Endothelial cell of umbilical vein (primary cell): ENCODE measurements around the gene B3GAT2. TPM values are rescaled to one million over a fixed set of nuclear protein-coding genes. Genes with fewer than 3 reads are reported as not detected.

Experiments used
- BruUV-seq: library from RNA; stranded (reverse); fragments of 400-500 nt; replicated peaks from 2 replicates; lab custom pipeline; 2021; lab: Mats Ljungman, UMichigan
- CTCF ChIA-PET: fragments of 300-600, 350-600 bp; sonication (Branson Sonifier 250); formaldehyde crosslinking; loops from one replicate; lab custom pipeline; 2021; ENCODE audit warnings: antibody characterized with exemption, inconsistent platforms; lab: Charles Lee
- POLR2A ChIA-PET: fragments of 300-600, 350-600 bp; sonication (Branson Sonifier 250); formaldehyde crosslinking; loops from one replicate; lab custom pipeline; 2021; ENCODE audit warnings: antibody characterized with exemption, inconsistent platforms; lab: Charles Lee
- DNase-seq: peaks from one replicate; pipeline ENCODE4 v3.0.0-alpha.2; 2011; ENCODE audit warnings: low read depth, low spot score
- FAIRE-seq: peaks from 2 replicates; lab custom pipeline; 2011; peaks lifted over from hg19 to GRCh38; lab: Jason Lieb, UNC
- H2AFZ ChIP-seq: 2 replicates; pipeline ENCODE4 v1.6.0; 2012; ENCODE audit warnings: low read depth, low read length, control low read depth, inconsistent platforms
- H3K27ac ChIP-seq: 2 replicates; pipeline ENCODE4 v1.5.1; 2011; ENCODE audit warnings: low read depth, mild to moderate bottlenecking, control low read depth, low read length, moderate library complexity; ENCODE audit not compliant: insufficient read depth
- H3K27me3 ChIP-seq, 2 experiments: 2 replicates each; pipeline versions ENCODE4 v1.6.0 to v1.6.1; 2011; ENCODE audit warnings: low read length in 2 of 2, mixed read lengths in 1 of 2; ENCODE audit not compliant: control insufficient read depth in 2 of 2, insufficient read depth in 2 of 2
- H3K36me3 ChIP-seq, 2 experiments: 2 replicates in 1 of 2; 3 replicates in 1 of 2; pipeline ENCODE4 v1.5.1; 2011; ENCODE audit warnings: low read length in 2 of 2, mild to moderate bottlenecking in 1 of 2, moderate library complexity in 1 of 2; ENCODE audit not compliant: control insufficient read depth in 2 of 2, insufficient read depth in 2 of 2; ENCODE audit errors: extremely low read depth in 1 of 2
- H3K4me1 ChIP-seq: 3 replicates; pipeline ENCODE4 v1.5.1; 2011; ENCODE audit warnings: mild to moderate bottlenecking, low read length; ENCODE audit not compliant: control insufficient read depth, insufficient read depth; ENCODE audit errors: extremely low read depth
- H3K4me2 ChIP-seq: 2 replicates; pipeline ENCODE4 v1.6.1; 2011; ENCODE audit warnings: low read length, control low read depth, mixed read lengths; ENCODE audit not compliant: insufficient read depth
- H3K4me3 ChIP-seq, 3 experiments: fragments of 200-600 bp in 1 of 3; sonication (generic), shearing (Covaris generic) in 1 of 3; replicated peaks in 1 of 3; 2 replicates each; pipeline ENCODE4 v1.5.1; 2011 to 2016; ENCODE audit warnings: control low read depth in 3 of 3, low read length in 3 of 3, mild to moderate bottlenecking in 2 of 3, inconsistent platforms in 1 of 3, low read depth in 1 of 3, moderate library complexity in 1 of 3; ENCODE audit not compliant: insufficient read depth in 1 of 3
- H3K79me2 ChIP-seq: 2 replicates; pipeline ENCODE4 v1.6.0; 2012; ENCODE audit warnings: low read length, inconsistent platforms; ENCODE audit not compliant: control insufficient read depth, insufficient read depth
- H3K9ac ChIP-seq: replicated peaks from 2 replicates; pipeline ENCODE3; 2011; ENCODE audit warnings: low read length, control low read depth; ENCODE audit not compliant: insufficient read depth; ENCODE audit errors: extremely low read depth
- H3K9me1 ChIP-seq: replicated peaks from 3 replicates; pipeline ENCODE4 v1.6.0; 2011; ENCODE audit warnings: mild to moderate bottlenecking, low read length; ENCODE audit not compliant: control insufficient read depth, insufficient read depth; ENCODE audit errors: extremely low read depth
- H3K9me3 ChIP-seq: replicated peaks from 2 replicates; pipeline ENCODE4 v1.5.1; 2012; ENCODE audit warnings: low read length, inconsistent platforms; ENCODE audit not compliant: control insufficient read depth, insufficient read depth
- H4K20me1 ChIP-seq: replicated peaks from 2 replicates; pipeline ENCODE3; 2011; ENCODE audit warnings: mild to moderate bottlenecking, low read length; ENCODE audit not compliant: control insufficient read depth, insufficient read depth; ENCODE audit errors: extremely low read depth
- EZH2 ChIP-seq: IDR thresholded peaks from 2 replicates; pipeline ENCODE4 v1.6.1; 2012; ENCODE audit warnings: borderline replicate concordance, low read depth, mild to moderate bottlenecking, moderate library complexity, low read length, inconsistent platforms; ENCODE audit not compliant: severe bottlenecking
- FOS ChIP-seq: IDR thresholded peaks from 2 replicates; pipeline ENCODE4 v1.6.1; 2011; ENCODE audit warnings: mild to moderate bottlenecking, low read length, moderate library complexity, borderline replicate concordance; ENCODE audit not compliant: insufficient read depth
- GATA2 ChIP-seq: IDR thresholded peaks from 2 replicates; pipeline ENCODE4 v1.7.0; 2011; ENCODE audit warnings: low read depth, mild to moderate bottlenecking, moderate library complexity, mixed read lengths, low read length; ENCODE audit not compliant: insufficient read length, insufficient read depth
- JUN ChIP-seq: IDR thresholded peaks from 2 replicates; pipeline ENCODE4 v1.6.1; 2011; ENCODE audit warnings: borderline replicate concordance, low read depth; ENCODE audit not compliant: insufficient read length, insufficient read depth
- MYC ChIP-seq: IDR thresholded peaks from one replicate; pipeline ENCODE4 v1.6.1; 2011; ENCODE audit warnings: mild to moderate bottlenecking, low read depth, low read length
- POLR2A ChIP-seq: IDR thresholded peaks from 2 replicates; pipeline ENCODE4 v1.6.1; 2012; ENCODE audit warnings: low read depth, mild to moderate bottlenecking, control low read depth, low read length
- POLR2AphosphoS5 ChIP-seq: IDR thresholded peaks from 2 replicates; pipeline ENCODE4 v1.6.1; 2012; ENCODE audit warnings: low read depth, mild to moderate bottlenecking, control low read depth, low read length, moderate library complexity; ENCODE audit not compliant: insufficient read depth
- dilution Hi-C: fragments of 300-500 bp; cut with MboI; formaldehyde crosslinking; loops from one replicate; pipeline ENCODE4 v1.15.0; 2019; ENCODE audit warnings: low sequenced_read_pairs; ENCODE audit not compliant: extremely low pct_ligation_motif_present
- intact Hi-C: fragments of 100-400 bp; cut with micrococcal nuclease; formaldehyde crosslinking; loops from one replicate; pipeline ENCODE4 v1.10.0; 2022
- polyA plus RNA-seq, 4 experiments: library from polyadenylated mRNA; depleted of rRNA in 3 of 4; stranded (reverse) in 3 of 4; unstranded in 1 of 4; fragments of >200 nt; gene quantifications; 2 replicates each; pipeline versions ENCODE4 v1.2.1 to v1.2.3, GENCODE V29; 2011 to 2012; ENCODE audit warnings: missing spikeins in 1 of 4
- total RNA-seq: library from RNA; stranded (reverse); gene quantifications from 2 replicates; pipeline ENCODE4 v1.2.3, GENCODE V29; 2021
- TF ChIP-seq, protein P1 (sequence below), 2 donors: IDR thresholded peaks; 1 replicate in 1 of 2; 2 replicates in 1 of 2; pipeline ENCODE4 v1.5.1; 2011; ENCODE audit warnings: low read length in 2 of 2, mild to moderate bottlenecking in 2 of 2, moderate library complexity in 2 of 2, control low read depth in 1 of 2, inconsistent platforms in 1 of 2, low read depth in 1 of 2; ENCODE audit not compliant: insufficient read depth in 1 of 2; ENCODE audit errors: extremely low read depth in 1 of 2
- TF ChIP-seq, protein P2 (sequence below): IDR thresholded peaks from 2 replicates; pipeline ENCODE4 v1.6.1; 2011; ENCODE audit not compliant: insufficient read depth, insufficient read length

Gene B3GAT2
- total and polyA plus RNA-seq, 2 donors (not counting 3 experiments of a cell fraction or from before 2014, with no cell fraction given) = not detected

DNA sequence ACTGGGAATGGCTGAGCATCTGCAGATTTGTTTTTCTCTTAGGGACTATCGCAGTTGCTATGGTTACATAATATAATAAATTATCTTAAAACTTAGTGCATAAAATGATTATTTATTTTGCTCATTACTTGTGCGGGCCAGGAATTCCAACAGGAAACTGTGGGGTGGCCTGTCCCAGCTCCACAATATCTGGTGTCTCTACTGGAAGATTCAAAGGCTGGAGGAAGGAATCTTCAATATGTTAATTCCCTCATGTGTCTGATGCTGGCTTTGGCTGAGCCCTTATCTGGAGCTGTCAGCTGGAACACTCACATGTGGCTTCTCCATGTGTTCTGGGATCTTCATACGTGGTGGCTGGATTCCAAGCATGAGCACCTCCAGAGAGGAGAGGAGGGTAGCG, 23.9 kb upstream of the B3GAT2 start:
- FAIRE-seq (no peak), DNase-seq (no peak)
- no peaks in the 10 kb centered on the region for H3K9me1 ChIP-seq
- no peak overlapping the region for H2AFZ ChIP-seq
- CTCF ChIA-PET = no interaction called here
- no peaks in the 10 kb centered on the region for H3K36me3 ChIP-seq
- H3K4me1 ChIP-seq = no peaks in the 10 kb centered on the region
- intact Hi-C loops (no loop called here), dilution Hi-C loops (no loop called here)
- no peak overlapping the region for H3K9ac ChIP-seq
- no peaks in the 10 kb centered on the region for H3K27me3 ChIP-seq
- H3K4me2 ChIP-seq = no peak overlapping the region
- no peaks in the 10 kb centered on the region for H4K20me1 ChIP-seq
- no peak overlapping the region for H3K4me3 ChIP-seq
- no peak overlapping the region for H3K27ac ChIP-seq
- no peaks in the 10 kb centered on the region for H3K9me3 ChIP-seq
- POLR2A ChIA-PET = no interaction called here
- no TSS peak for BruUV-seq
- TF ChIP-seq MYC = no peak
- TF ChIP-seq JUN = no peak
- no peak for TF ChIP-seq GATA2
- TF ChIP-seq POLR2A = no peak
- H3K79me2 ChIP-seq = no peaks in the 10 kb centered on the region

GRCh38 chr6:70973604-70974003, 16.7 kb upstream of the B3GAT2 start:
- ChIA-PET POLR2A (no interaction called here), CTCF (interaction anchor here (0.9 to 1.0 kb wide), 2 partner anchors 18 to 21 kb away, joined by 4 read pairs; no protein-coding TSS in a partner anchor)
- Histone ChIP-seq H4K20me1 (no peaks in the 10 kb centered on the region), H3K4me1 (no peaks in the 10 kb centered on the region), H3K9me1 (no peaks in the 10 kb centered on the region), H3K9ac (no peak overlapping the region), H3K9me3 (no peaks in the 10 kb centered on the region), H3K27ac (no peak overlapping the region), H3K4me2 (no peak overlapping the region), H3K4me3 (no peak overlapping the region), H2AFZ (no peak overlapping the region), H3K36me3 (no peaks in the 10 kb centered on the region), H3K27me3 (no peaks in the 10 kb centered on the region), H3K79me2 (no peaks in the 10 kb centered on the region)
- BruUV-seq = no TSS peak
- no peak for TF ChIP-seq POLR2AphosphoS5
- no peak for TF ChIP-seq FOS
- TF ChIP-seq POLR2A = no peak
- TF ChIP-seq EZH2 = no peak
- TF ChIP-seq, protein P1, sequence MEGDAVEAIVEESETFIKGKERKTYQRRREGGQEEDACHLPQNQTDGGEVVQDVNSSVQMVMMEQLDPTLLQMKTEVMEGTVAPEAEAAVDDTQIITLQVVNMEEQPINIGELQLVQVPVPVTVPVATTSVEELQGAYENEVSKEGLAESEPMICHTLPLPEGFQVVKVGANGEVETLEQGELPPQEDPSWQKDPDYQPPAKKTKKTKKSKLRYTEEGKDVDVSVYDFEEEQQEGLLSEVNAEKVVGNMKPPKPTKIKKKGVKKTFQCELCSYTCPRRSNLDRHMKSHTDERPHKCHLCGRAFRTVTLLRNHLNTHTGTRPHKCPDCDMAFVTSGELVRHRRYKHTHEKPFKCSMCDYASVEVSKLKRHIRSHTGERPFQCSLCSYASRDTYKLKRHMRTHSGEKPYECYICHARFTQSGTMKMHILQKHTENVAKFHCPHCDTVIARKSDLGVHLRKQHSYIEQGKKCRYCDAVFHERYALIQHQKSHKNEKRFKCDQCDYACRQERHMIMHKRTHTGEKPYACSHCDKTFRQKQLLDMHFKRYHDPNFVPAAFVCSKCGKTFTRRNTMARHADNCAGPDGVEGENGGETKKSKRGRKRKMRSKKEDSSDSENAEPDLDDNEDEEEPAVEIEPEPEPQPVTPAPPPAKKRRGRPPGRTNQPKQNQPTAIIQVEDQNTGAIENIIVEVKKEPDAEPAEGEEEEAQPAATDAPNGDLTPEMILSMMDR (IDR thresholded peaks at IDR 0.05; ENCODE audit: extremely low read depth in 1 of 2, insufficient read depth in 1 of 2, low read depth in 1 of 2, low read length in 2 of 2) = no peak
- TF ChIP-seq, protein P2, sequence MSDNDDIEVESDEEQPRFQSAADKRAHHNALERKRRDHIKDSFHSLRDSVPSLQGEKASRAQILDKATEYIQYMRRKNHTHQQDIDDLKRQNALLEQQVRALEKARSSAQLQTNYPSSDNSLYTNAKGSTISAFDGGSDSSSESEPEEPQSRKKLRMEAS = no peak
- TF ChIP-seq MYC = no peak
- TF ChIP-seq GATA2 = no peak
- no peak for TF ChIP-seq JUN
- no peak for DNase-seq
- intact Hi-C loops (no loop called here), dilution Hi-C loops (no loop called here)
- no peak for FAIRE-seq
